ENCODE results near the gene RNASEL.
"Not testable (repeated sequence)": the region's sequence is repeated elsewhere in the genome, so short reads cannot be mapped to it uniquely, and the experiment has no call there.

RNASEL gene

DNA sequence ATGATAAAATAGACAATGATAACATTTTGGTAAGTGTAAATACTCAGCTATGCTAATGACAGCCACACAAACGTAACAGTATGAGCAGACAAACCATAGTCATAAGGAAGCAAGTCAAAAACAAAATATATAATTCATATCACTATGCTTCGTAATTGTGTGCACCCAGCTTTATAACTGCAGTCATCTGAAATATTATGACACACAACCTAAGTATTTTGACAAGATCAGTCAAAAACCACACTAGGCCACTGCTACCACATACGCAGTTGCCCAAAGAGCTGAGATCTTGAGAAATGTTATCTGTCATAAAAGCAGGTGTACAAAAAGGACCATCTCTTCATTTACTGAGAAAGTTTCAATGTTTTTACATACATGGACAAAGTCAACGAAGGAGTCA lies 26.0 kb downstream of the RNASEL start:
- no peak for DNase-seq (ENCODE audit: low read depth, low spot score)

- no peak for DNase-seq (ENCODE audit: low read depth, low spot score)
These were observed 27.6 kb downstream of the RNASEL start for GRCh38 chr1:182561456-182561855.

- no peak for DNase-seq (ENCODE audit: low read depth, low spot score)
These were observed 28.6 kb downstream of the RNASEL start for GRCh38 chr1:182560392-182560984.

GRCh38 chr1:182556279-182556678 lies 32.8 kb downstream of the RNASEL start:
- DNase-seq (ENCODE audit: low read depth, low spot score): no peak

DNA sequence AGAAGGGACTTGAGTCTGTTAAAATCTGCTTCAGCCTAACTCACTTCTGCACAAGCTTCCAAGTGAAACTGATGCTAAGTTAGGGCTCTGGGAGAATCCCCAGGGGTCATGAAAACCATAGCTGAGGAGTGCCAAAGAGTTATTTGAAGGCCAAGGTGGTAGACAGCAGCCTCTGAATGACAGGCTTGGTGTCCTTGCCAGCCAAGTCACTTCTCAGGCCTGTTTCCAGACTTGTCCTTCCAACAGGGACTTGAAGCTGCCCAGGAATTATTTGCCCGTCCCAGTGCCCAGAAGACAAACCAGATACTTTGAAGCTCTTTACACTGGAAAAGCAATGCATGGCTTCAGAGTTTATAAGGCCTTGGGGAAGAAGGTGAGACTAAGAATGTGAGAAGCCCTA lies 33.6 kb downstream of the RNASEL start:
- DNase-seq (ENCODE audit: low read depth, low spot score): no peak

DNA sequence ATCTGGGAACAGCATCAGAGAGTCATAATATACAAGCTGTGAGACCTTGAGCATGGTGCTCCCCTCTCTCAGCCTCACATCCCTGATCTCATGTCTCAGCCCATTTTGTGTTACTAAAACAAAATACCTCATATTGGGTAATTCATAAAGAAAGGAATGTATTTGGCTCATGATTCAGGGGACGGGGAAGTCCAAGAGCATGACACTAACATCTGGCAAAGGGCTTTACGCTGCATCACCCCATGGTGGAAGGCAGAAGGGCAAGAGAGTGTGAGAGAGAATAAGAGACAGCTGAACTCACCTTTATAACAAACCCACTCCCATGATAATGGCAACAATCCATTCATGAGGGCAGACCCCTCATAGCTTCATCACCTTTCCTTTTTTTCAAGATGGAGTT lies 36.5 kb downstream of the RNASEL start:
- no peak for DNase-seq (ENCODE audit: low read depth, low spot score)

- DNase-seq (ENCODE audit: low read depth, low spot score): no peak
These were observed 39.2 kb downstream of the RNASEL start for GRCh38 chr1:182549811-182550210.

- DNase-seq (ENCODE audit: low read depth, low spot score): no peak
These were observed 39.7 kb downstream of the RNASEL start for GRCh38 chr1:182549346-182549745.

DNA sequence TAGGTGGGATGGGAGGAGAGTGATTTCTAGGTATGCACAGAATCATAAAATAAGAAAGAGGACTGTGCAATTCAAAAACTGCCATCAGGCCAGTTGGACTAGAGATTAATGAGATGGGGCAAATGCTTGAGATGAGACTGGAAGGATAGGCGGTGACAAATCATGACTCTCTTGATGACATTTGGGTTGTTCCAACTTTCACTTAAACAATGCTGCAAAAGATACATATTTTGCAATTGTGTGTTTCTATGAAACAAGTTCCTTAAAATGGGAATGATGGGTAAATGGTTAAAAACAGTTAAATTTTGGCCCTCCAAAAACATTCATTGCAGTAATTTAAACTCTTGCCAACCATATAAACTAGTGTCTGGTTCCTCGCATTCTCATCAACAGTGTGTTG lies 55.2 kb downstream of the RNASEL start:
- DNase-seq (ENCODE audit: low read depth, low spot score): no peak

- DNase-seq (ENCODE audit: low read depth, low spot score): not testable (repeated sequence)
These were observed 60.9 kb downstream of the RNASEL start for GRCh38 chr1:182528206-182528605.

GRCh38 chr1:182527680-182528079 lies 61.4 kb downstream of the RNASEL start:
- no peak for DNase-seq (ENCODE audit: low read depth, low spot score)

DNA sequence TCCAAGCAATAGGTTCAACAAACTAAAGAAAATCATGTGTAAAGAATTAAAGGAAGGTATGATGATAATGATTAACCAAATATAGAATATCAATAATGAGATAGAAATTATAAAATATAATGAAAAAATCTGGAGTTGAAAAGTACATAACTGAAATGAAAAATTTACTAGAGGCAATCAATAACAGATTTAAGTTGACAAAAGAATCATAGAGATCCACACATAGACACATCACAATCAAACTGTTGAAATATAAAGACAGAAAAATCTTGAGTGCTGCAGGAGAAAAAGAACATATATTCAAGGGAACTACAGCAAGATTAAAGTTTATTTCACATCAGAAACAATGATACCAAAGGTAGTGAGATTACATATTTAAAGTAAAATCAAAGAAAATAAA lies 63.7 kb downstream of the RNASEL start:
- DNase-seq (ENCODE audit: low read depth, low spot score): no peak
